ENCODE measurements around the gene HCAR3. TPM values are rescaled to one million over a fixed set of nuclear protein-coding genes. Genes with fewer than 3 reads are reported as not detected.
"Not testable (repeated sequence)": the region's sequence is repeated elsewhere in the genome, so short reads cannot be mapped to it uniquely, and the experiment has no call there.

HCAR3 gene
- total RNA-seq, 2 experiments from 2014 or later: not detected

DNA sequence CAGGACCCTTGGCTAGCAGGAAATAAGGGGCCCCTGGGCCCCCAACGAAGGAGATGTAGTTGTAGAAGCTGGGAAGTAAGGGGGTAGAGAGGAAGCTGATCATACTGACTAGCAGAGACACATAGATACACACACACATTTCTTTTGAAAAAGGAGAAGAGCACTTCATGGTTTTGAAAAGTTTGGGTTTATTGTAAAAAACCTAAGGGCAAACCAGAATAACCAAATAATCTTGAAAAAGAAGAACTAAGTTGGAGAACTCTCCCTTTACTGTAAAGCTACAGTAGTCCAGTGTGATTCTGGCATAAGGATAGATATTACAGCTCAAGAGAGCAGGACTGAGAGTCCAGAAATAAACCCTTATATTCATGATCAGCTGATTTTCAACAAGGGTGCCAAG, 5.8 kb upstream of the HCAR3 start:
- Mint-ChIP-seq H3K4me3 (no peak overlapping the region), H3K36me3 (ENCODE audit: low read depth) (no peaks in the 10 kb centered on the region), H3K27ac (peak overlapping the region; percentile 1), H3K27me3 (peaks cover 8% of the 10 kb centered on the region), H3K4me1 (ENCODE audit: low read depth) (peaks cover 36% of the 10 kb centered on the region), H3K9me3 (no peaks in the 10 kb centered on the region)
- CTCF ChIA-PET: interaction anchor here (1.2 to 1.5 kb wide), 2 partner anchors 11 to 72 kb away, joined by 3 to 5 read pairs; no protein-coding TSS in a partner anchor
- TF ChIP-seq, protein P1, sequence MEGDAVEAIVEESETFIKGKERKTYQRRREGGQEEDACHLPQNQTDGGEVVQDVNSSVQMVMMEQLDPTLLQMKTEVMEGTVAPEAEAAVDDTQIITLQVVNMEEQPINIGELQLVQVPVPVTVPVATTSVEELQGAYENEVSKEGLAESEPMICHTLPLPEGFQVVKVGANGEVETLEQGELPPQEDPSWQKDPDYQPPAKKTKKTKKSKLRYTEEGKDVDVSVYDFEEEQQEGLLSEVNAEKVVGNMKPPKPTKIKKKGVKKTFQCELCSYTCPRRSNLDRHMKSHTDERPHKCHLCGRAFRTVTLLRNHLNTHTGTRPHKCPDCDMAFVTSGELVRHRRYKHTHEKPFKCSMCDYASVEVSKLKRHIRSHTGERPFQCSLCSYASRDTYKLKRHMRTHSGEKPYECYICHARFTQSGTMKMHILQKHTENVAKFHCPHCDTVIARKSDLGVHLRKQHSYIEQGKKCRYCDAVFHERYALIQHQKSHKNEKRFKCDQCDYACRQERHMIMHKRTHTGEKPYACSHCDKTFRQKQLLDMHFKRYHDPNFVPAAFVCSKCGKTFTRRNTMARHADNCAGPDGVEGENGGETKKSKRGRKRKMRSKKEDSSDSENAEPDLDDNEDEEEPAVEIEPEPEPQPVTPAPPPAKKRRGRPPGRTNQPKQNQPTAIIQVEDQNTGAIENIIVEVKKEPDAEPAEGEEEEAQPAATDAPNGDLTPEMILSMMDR (IDR thresholded peaks at IDR 0.05): no peak
- DNase-seq (no peak), ATAC-seq (no peak)
- POLR2A ChIA-PET: no interaction called here
- intact Hi-C loops (cut with micrococcal nuclease): no loop called here

DNA sequence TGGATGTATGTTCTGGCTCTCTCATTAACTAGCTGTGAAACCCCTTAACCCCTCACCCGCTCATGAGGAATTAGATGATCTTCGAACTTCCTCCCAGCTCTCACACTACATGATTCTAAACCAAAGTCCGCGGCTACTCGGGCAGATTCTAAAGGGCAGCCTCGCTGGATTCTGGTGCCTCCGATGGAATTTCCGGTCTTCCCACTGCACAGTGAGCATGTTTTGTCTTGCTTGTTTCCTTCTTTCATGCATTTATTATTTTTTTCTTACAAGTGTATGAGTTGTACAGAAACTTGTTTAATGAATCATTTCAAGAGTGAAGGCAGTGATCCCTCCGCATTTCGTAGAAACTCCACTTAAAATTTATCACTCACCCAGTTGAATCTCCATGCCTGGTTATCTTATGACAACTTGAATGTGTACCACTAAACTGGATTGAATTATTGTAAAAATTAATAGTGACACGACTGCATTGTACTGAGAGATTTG, 4.5 kb upstream of the HCAR3 start:
- peaks cover 8% of the 10 kb centered on the region for H3K27me3 Mint-ChIP-seq
- TF ChIP-seq, protein P1 (IDR thresholded peaks at IDR 0.05): no peak
- intact Hi-C loops (cut with micrococcal nuclease): no loop called here
- ChIA-PET CTCF (no interaction called here), POLR2A (no interaction called here)
- ATAC-seq (peak; percentile 34), DNase-seq (no peak)
- no peak overlapping the region for H3K4me3 Mint-ChIP-seq
- H3K9me3 Mint-ChIP-seq: no peaks in the 10 kb centered on the region
- peak overlapping the region; percentile 43 for H3K27ac Mint-ChIP-seq
- H3K36me3 Mint-ChIP-seq (ENCODE audit: low read depth): no peaks in the 10 kb centered on the region
- H3K4me1 Mint-ChIP-seq (ENCODE audit: low read depth): peaks cover 32% of the 10 kb centered on the region

DNA sequence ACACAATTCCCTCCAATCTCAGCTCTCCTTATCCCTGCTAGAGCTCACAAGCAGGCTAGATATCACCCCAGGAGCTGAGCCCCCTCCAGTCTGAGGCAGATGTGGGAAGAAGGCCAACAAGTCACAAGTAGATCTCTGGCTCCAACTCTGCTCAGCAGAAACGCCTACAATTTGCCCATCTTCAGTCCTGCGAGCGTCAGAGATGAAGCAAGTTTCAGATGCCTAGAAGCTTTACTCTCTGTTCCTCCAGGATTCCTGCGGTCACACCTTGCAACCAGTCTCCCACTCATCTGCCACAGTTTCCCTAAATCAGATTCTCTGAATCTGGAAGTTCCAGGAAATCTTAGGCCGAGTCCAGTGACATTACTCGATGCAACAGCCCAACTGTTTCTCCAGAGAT, 1.4 kb downstream of the HCAR3 start:
- intact Hi-C loops (cut with micrococcal nuclease); ATAC-seq; H3K36me3 Mint-ChIP-seq (ENCODE audit: low read depth); POLR2A ChIA-PET; CTCF ChIA-PET; H3K4me1 Mint-ChIP-seq (ENCODE audit: low read depth); H3K4me3 Mint-ChIP-seq; H3K9me3 Mint-ChIP-seq; H3K27me3 Mint-ChIP-seq; H3K27ac Mint-ChIP-seq; DNase-seq: not testable (repeated sequence)

DNA sequence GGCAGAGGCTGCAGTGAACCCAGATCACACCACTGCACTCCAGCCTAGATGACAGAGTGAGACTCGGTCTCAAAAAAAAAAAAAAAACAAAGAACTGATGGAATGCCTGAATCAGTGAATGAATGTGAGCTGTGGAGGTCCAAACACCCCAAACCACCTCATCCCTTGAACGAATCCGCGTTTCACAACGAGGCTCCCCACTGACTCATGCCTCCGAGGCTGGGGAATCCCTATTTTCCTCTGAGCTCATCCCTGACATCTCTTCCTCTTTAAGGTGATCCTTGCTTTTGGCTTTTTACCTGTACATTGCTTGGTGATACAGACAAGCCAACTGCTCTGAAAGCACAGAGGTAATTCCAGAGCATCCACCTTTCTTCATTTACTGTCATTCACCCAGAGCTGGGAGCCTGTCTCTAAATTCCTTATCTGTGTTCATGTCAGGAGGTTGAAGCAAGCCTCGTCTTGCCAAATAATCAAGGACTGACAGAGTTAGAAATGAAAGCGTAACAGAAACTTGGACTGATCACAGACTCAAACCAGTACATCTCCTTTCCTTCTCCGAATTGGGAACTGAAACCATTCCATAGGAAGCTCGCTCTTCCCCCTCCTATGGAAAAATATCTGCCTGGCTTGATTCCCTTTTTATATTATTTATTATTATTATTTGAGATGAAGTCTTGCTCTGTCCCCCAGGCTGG, 3.0 kb downstream of the HCAR3 start:
- H3K27me3 Mint-ChIP-seq; H3K4me3 Mint-ChIP-seq; H3K27ac Mint-ChIP-seq; H3K36me3 Mint-ChIP-seq (ENCODE audit: low read depth); POLR2A ChIA-PET; H3K9me3 Mint-ChIP-seq; DNase-seq; H3K4me1 Mint-ChIP-seq (ENCODE audit: low read depth); ATAC-seq; CTCF ChIA-PET; intact Hi-C loops (cut with micrococcal nuclease): not testable (repeated sequence)

DNA sequence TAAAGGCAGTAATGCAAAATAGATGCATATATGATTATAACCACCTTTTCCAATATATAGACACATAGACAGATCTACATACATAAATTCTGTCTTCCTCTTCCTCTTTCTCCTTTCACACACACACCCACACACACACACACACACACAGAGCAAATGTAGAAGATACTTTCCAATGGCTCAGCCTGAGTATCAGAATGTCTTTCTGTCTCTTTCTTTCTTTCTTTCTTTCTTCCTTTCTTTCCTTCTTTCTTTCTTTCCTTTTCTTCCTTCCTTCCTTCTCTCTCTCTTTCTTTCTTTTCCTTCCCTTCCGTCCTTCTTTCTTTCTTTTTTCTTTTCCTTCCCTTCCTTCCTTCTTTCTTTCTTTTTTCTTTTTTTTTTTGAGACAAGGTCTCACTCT, 5.3 kb downstream of the HCAR3 start:
- POLR2A ChIA-PET; H3K27me3 Mint-ChIP-seq; DNase-seq; H3K4me1 Mint-ChIP-seq (ENCODE audit: low read depth); ATAC-seq; H3K27ac Mint-ChIP-seq; intact Hi-C loops (cut with micrococcal nuclease); H3K9me3 Mint-ChIP-seq; H3K4me3 Mint-ChIP-seq; H3K36me3 Mint-ChIP-seq (ENCODE audit: low read depth); CTCF ChIA-PET: not testable (repeated sequence)

DNA sequence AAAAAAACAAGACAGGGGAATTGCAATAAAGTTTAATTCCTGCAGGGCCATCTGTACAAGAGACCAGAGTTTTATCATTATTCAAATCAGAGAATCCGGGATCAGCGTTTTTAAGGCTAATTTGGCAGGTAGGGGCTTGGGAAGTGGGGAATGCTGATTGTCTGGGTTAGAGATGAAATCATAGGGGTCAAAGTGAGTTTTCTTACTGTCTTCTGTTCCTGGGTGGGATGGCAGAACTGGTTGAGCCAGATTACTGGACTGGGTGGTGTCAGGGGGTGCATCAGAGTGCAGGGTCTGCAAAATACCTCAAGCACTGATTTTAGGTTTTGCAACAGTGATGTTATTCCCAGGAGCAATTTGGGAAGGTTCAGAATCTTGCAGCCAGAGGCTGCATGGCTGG, 6.3 kb downstream of the HCAR3 start:
- H3K36me3 Mint-ChIP-seq (ENCODE audit: low read depth); CTCF ChIA-PET; ATAC-seq: not testable (repeated sequence)

DNA sequence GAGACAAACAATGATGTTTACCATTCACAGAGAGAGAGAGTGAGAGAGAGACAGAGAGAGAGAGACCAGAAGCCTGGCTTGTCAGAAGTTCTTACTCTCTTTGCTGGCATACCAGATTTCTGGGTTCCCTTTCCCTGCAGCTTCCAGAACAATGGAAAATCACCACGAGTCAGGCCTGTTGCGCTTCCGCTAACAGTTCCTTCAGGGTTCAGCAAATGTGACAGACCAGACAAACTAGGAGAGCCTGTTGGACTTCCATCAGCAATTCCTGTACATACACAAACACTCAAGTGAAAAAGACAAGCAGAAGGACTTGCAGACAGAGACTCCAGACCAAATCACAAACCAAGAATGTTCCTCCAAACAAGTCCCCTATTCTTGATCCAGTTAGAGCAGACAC, 7.3 kb downstream of the HCAR3 start:
- DNase-seq; H3K36me3 Mint-ChIP-seq (ENCODE audit: low read depth); intact Hi-C loops (cut with micrococcal nuclease); POLR2A ChIA-PET; H3K9me3 Mint-ChIP-seq; ATAC-seq; CTCF ChIA-PET; H3K27ac Mint-ChIP-seq; H3K4me3 Mint-ChIP-seq; H3K4me1 Mint-ChIP-seq (ENCODE audit: low read depth); H3K27me3 Mint-ChIP-seq: not testable (repeated sequence)

More for the DNA sequence above, 6.3 kb downstream of the HCAR3 start:
- H3K4me3 Mint-ChIP-seq; H3K9me3 Mint-ChIP-seq; H3K27ac Mint-ChIP-seq; intact Hi-C loops (cut with micrococcal nuclease); H3K4me1 Mint-ChIP-seq (ENCODE audit: low read depth); H3K27me3 Mint-ChIP-seq; DNase-seq; POLR2A ChIA-PET: not testable (repeated sequence)

DNA sequence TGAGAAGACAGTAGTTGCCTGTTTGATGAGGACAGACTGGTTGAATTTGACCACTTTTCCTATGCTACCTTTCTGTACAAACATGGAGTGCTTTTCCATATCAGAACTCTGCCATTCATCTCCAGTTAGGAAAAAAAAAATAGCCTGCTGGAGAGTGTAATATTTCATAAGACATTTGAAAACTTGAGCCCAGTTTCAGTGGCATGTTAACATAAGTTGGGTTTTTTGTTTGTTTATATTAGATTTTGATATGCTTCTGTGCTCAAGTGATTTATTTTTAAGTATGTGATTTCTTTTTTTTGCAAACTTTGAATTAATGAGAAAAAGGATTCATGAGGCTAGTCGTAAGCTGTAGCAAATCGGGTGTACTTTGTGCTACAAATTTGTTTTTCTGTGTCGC, 12.8 kb downstream of the HCAR3 start:
- H3K27ac Mint-ChIP-seq; ATAC-seq; H3K36me3 Mint-ChIP-seq (ENCODE audit: low read depth); DNase-seq; intact Hi-C loops (cut with micrococcal nuclease); H3K27me3 Mint-ChIP-seq; H3K4me1 Mint-ChIP-seq (ENCODE audit: low read depth); H3K9me3 Mint-ChIP-seq; H3K4me3 Mint-ChIP-seq; CTCF ChIA-PET; POLR2A ChIA-PET: not testable (repeated sequence)

DNA sequence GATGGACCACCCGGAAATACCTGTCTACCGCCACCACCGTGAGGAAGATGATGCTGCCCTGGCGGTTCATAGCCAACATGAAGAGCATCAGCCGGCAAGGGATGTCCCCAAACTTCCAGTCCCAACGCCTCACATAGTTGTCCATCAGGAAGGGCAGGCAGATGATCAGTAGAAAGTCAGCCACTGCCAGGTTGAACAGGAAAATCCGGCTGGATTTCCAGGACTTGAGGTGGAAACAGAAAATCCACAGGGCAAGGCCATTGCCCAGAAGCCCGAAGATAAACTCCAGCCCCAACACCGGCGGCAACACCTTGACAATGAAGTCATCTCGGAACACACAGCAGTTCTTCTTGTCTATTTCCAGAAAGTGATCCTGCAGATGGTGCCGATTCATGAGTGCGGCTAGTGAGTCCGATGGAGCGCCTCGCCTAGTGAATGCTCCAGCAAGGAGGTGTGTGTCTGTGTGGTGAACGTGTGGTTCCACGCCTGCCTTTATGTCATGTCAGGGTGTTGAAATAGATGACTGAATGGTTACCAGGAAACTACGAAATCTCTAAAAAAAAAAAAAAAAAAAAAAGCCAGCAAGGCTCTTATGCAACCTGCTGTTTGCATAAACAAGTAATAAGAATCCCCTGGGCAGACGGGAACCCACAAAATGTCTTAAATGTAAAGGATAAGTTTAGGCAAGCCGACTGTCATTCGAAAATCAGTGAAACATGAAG, 13.6 kb downstream of the HCAR3 start, which contains the start of gene HCAR2:
TSS of gene HCAR2 (minus strand) at position 468 of the 722 bp plus-strand sequence. CDS start at position 394, 74 bp downstream.
- H3K4me1 Mint-ChIP-seq (ENCODE audit: low read depth); H3K27me3 Mint-ChIP-seq; POLR2A ChIA-PET; ATAC-seq; H3K27ac Mint-ChIP-seq; H3K9me3 Mint-ChIP-seq; CTCF ChIA-PET; intact Hi-C loops (cut with micrococcal nuclease); H3K36me3 Mint-ChIP-seq (ENCODE audit: low read depth); DNase-seq; H3K4me3 Mint-ChIP-seq: not testable (repeated sequence)

DNA sequence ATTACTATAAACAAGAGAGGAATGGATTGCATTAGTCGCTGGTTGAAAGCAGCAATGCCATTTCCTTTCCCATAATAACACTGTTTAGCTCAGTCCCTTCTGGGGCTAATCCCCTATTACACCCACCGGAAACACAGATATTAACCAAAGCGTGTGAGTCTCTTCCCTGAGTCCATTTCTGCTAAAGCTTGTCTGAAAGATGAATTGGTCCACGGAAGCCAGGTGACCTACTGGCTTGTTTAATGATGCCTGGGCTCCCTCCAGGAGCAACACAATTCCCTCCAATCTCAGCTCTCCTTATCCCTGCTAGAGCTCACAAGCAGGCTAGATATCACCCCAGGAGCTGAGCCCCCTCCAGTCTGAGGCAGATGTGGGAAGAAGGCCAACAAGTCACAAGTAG, 15.1 kb downstream of the HCAR3 start:
- DNase-seq; H3K36me3 Mint-ChIP-seq (ENCODE audit: low read depth); ATAC-seq; H3K27me3 Mint-ChIP-seq; H3K27ac Mint-ChIP-seq; H3K4me1 Mint-ChIP-seq (ENCODE audit: low read depth); POLR2A ChIA-PET; intact Hi-C loops (cut with micrococcal nuclease); H3K4me3 Mint-ChIP-seq; CTCF ChIA-PET; H3K9me3 Mint-ChIP-seq: not testable (repeated sequence)

All from activated CD8-positive, alpha-beta T cell treated with anti-CD3 and anti-CD28 coated beads for 36 hours (primary cell).